Measurements from ENCODE around the gene METTL18.
A peak's percentile ranks its signal among the peaks of the same experiment; 100 is the strongest.
"Not testable (repeated sequence)": the region's sequence is repeated elsewhere in the genome, so short reads cannot be mapped to it uniquely, and the experiment has no call there.

Gene METTL18

GRCh38 chr1:169794530-169795416, at the start of gene METTL18:
METTL18 (minus strand) TSS chr1:169794907; CDS start chr1:169793695, 1,212 bp downstream.
- DNase-seq (ENCODE audit: low read depth in 2 of 2) = peak; percentile 79 to 87

DNA sequence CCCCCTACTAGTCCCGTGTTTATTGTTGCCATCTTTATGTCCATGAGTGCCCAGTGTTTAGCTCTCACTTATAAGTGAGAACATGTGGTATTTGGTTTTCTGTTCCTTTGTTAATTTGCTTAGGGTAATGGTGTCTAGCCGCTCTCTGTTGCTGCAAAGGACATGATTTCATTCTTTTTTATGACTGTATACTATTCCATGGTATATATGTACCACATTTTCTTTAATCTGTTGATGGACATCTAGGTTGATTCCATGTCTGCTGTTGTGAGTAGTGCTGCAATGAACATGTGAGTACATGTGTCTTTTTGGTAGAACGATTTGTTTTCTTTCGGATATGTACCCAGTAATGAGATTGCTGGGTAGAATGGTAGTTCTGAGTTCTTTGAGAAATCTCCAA, 44.2 kb upstream of the METTL18 start:
- no peak for DNase-seq (ENCODE audit: low read depth in 2 of 2)

DNA sequence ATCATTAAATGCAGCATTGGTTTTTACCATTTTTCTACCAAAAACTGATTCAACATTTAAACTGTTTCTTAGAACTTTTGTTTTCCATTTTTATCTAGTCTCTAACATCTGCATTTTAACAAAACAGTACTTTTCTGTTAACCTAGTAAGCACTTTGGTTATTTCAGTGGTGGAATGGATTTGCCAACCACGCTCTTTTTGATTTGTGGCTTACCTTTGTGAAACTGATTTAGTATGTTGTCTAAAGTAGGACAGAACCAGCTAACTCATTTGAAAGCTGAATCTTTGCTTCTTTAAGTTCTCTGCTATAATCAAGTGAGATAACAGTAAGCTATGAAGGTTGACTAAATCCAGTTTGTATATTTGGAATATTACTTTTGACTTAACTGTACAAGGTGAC, 41.5 kb upstream of the METTL18 start:
- DNase-seq (ENCODE audit: low read depth in 2 of 2) = no peak

DNA sequence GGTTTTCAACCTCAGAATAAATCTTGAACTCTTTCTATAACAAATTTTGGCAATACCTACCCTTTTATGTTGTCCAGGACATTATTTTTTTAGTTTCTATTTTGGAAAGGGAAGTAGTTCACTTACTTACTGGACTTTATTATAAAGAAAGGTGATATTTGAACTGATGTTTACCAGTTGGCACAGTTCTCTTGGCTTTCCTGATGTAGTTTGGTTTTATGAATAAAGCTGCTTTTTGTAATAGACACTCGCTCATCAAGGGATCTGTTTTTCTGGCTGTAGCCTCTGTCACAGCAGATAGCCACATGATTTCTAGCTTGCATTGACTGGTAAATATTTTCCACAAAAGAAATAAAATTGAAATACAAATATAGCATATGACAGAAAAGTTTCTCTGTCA, 40.9 kb upstream of the METTL18 start:
- DNase-seq (ENCODE audit: low read depth in 2 of 2) = no peak

DNA sequence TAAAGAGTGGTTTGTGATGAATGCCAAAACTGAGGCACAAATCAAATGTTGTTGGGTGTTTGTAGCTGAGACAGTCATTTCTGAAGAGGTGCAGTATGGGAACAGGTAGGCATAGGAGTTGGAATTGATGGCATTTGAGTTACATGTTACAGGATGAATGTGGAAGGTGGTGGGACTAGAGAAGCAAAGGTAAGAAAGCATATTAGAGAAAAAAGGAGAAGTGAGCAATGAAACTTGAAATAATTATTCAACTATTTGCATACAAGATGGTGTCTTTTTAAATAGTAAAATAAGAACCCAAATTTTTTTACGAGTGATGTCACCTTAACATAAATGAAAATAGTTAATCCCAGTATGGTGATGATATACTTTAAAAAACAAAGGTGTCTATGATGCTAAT, 40.2 kb upstream of the METTL18 start:
- no peak for DNase-seq (ENCODE audit: low read depth in 2 of 2)

DNA sequence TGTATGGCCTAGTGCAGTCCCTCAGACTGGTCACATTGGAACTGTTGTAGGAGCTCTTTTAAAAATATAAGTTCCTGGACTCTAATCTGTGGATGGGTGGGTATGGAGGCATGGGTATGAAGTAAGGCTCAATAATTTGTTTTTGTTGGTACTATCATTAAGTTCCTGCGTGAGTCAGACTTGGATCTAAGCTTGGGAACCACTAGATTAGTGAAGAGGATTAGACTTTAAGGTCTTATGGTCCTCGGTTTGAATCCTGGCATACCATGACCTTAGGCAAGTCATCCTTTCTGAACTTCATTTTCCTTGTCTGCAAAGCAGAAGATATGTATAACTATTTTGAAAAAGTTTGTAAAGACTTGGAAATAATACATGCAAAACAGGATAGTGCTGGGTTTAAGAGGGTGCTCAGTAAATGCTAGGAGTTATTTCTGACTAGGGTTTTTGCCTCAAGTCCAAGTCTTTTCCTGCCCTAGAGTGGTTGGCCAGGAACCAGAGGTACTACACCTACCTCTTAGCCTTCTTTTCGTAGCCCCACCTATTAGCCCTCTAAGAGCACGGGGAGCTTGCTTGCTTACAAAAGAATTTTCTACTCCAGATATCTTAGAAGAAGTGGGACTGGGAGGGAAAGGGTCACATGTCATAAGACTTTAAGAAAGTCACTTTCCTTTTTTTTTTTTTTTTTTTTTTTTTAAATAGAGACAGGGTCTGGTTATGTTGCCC, 38.6 kb upstream of the METTL18 start:
- DNase-seq (ENCODE audit: low read depth in 2 of 2) = no peak

GRCh38 chr1:169829671-169830070, 35.0 kb upstream of the METTL18 start:
- no peak for DNase-seq (ENCODE audit: low read depth in 2 of 2)

- DNase-seq (ENCODE audit: low read depth in 2 of 2) = no peak
These were observed 29.4 kb upstream of the METTL18 start for GRCh38 chr1:169824153-169824552.

DNA sequence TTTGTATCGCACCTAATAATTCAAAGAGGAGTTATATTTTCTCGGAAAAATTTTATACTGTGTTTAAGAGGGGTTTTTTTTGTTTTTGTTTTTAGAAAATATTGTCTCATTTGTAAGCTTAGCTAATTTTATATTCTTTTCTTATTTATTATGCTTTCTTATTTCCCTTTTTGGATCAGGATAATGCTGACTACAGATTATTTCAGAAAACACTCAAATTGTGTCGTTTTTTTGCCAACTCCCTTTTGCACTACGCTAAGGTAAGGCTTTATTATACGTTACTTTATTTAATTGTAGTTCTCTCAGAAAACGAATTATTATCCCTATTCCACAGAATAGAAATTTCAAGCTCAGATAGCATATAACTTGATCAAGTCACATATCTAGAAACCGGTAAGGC, 26.8 kb upstream of the METTL18 start:
- no peak for DNase-seq (ENCODE audit: low read depth in 2 of 2)

DNA sequence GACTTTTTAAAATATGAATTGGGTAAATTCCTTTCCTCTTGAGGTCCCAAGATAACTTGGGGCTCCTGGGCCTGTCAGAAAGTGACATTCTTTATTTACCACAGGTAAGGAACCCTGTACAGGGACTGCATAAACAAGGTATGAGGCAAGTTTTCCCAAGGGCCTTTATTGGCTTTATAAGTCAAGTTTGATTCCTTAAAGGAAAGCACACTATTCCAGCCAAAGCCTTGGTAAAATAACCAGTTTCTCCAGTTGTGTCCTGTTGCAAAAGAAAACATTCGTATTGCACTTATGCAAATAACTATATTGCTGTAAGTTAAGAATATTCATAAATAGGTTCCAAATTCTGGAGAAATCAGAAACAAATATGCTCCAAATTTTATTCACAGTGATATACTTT, 21.9 kb upstream of the METTL18 start:
- DNase-seq (ENCODE audit: low read depth in 2 of 2) = no peak

DNA sequence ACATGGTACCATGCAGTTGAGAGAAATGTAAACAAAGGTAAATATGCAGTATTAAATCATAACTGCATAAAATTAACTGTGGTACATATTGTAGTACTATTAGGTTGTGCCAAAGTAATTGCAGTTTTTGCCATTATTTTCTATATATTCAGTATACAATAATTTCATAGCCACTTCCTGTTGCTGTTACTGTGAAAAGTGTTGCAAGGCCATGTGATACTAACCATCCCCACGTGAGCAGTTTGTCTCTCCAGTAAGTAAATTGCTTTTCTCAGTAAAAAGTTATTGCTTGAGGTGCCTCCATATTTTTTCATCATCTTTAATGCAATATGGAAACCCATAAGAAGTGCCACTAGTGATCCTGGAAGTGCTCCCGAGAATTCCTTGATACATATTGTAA, 19.6 kb upstream of the METTL18 start:
- DNase-seq (ENCODE audit: low read depth in 2 of 2) = no peak

DNA sequence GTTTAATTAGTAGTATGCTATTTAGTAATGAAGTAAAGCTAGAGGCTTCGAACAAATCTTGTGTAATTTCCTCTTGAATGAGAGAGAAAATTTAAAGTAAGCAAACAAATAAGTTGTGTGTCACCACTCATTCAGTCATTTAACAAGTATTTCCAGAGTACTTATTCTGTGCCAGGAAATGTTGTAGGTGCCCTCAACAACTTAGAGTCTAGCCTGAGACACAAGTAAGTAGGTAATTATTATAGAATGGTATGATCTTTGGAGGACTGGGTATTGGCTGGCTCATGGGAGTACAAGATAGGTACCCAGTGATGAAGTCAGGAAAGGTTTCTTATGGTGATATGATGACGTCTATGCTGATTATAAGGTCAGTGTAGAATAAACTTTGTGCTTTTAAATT, 17.4 kb upstream of the METTL18 start:
- no peak for DNase-seq (ENCODE audit: low read depth in 2 of 2)

DNA sequence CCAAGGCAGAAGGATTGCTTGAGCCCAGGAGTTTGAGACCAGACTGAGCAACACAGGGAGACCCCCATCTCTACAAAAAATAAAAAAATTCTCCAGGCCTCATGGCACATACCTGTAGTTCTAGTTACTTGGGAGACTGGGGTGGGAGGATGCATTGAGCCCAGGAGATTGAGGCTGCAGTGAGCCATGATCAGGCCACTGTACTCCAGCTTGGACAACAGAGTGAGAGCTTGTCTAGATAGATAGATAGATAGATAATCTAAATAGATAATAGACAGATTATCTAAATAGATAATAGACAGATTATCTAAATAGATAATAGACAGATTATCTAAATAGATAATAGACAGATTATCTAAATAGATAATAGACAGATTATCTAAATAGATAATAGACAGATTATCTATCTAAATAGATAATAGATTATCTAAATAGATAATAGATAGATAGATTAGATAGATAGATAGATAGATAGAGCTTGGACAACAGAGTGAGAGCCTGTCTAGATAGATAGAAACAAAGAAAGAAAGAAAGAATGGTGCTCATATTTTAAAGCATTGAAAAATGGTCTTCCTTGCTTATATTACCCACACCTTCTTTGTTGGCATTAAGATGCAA, 16.8 kb upstream of the METTL18 start:
- DNase-seq (ENCODE audit: low read depth in 2 of 2) = not testable (repeated sequence)

DNA sequence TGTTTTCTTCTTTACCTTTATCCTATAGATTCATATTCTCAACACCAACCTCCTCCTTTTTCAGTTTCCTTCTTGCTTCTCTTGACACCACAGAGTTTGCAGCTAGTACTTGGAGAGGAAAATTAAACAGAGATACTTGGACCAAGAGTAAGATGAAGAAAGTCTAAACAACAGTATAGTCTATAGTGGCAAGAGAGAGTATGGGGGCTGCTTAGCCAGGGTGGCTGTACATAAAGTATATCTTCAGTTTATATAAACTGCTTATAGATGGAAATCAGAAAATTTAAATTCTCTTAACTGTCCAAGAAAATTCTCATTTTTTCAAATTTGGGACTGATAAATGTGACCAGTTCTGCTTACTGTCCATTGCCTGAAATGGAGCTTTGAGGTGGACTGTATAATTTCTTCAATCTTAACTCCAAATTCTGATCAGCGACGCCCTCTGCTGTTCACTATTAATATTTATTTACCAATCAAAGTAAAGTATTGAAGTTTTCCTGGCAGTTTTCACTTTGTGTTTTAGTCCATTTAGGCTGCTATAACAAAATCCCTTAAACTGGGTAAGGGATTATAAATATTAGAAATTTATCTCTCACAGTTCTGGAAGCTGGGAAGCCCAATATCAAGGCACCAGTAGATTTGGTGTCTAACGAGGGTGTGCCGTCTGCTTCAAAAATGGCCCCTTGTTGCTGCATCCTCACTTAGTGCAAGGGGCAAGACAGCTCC, 14.8 kb upstream of the METTL18 start:
- DNase-seq (ENCODE audit: low read depth in 2 of 2) = no peak

DNA sequence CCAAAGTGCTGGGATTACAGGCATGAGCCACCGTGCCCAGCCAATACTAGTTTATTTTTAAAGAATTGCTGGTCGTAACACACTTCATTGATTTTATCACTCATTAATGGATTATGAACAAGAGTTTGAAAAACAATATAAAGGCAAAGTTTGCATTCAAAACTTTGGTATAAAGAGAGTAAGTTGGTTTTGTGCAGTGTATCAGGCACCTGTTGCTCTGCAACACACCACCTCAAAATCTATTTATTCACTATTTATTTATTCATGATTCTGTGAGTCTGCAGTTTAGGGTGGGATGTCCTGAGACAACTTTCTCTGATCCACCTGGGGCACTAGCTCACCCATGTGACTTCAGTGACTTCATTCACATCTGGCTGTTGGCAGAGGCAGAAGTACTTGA, 10.2 kb upstream of the METTL18 start:
- no peak for DNase-seq (ENCODE audit: low read depth in 2 of 2)

- DNase-seq (ENCODE audit: low read depth in 2 of 2) = no peak
These were observed 8.2 kb upstream of the METTL18 start for GRCh38 chr1:169802888-169803287.

GRCh38 chr1:169797281-169797680, 2.6 kb upstream of the METTL18 start:
- no peak for DNase-seq (ENCODE audit: low read depth in 2 of 2)

- no peak for DNase-seq (ENCODE audit: low read depth in 2 of 2)
These were observed 1.6 kb upstream of the METTL18 start for GRCh38 chr1:169796274-169796810.

- DNase-seq (ENCODE audit: low read depth in 2 of 2) = no peak
These were observed 980 bp upstream of the METTL18 start for GRCh38 chr1:169795687-169796086.

- DNase-seq (ENCODE audit: low read depth in 2 of 2) = no peak
These were observed 977 bp downstream of the METTL18 start for GRCh38 chr1:169793730-169794129.

DNA sequence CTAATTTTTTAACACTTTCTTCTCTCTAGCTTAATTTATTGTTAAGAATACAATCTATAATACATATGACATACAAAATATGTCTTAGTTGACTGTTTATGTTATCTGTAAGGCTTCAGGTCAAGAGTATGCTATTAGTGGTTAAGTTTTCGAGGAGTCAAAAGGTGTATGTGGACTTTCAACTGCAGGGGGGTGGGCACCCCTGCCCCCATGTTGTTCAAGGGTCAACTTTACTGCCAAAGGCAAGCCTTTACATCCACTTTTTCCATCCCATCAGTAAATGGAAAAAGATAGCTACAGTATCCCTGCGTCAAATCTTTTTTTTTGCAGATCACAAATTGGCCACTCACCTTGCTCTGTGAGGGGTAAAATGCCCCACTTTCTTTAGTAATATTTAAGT, 6.3 kb downstream of the METTL18 start:
- DNase-seq (ENCODE audit: low read depth in 2 of 2) = no peak

DNA sequence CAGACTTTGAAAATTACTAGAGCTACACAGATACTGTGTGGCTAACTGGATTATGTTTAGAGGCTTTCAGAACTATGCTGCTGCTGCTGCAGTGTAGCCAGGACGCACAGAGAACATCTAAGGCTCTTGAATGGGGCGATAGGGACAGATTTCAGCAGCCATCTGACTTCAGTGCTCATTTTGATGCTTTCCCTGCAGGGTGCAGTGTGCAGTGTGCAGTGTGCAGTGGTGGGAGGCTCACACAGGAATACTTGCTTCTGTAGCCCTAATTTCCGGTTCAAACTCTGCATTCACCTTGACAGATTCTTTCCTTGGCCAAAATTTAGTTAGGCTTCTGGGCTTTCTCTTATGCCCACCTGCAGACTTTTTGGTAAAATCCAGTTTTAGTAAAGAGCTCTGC, 7.7 kb downstream of the METTL18 start:
- DNase-seq (ENCODE audit: low read depth in 2 of 2) = no peak
